Measurements from ENCODE around the gene DEFB132.

DNA sequence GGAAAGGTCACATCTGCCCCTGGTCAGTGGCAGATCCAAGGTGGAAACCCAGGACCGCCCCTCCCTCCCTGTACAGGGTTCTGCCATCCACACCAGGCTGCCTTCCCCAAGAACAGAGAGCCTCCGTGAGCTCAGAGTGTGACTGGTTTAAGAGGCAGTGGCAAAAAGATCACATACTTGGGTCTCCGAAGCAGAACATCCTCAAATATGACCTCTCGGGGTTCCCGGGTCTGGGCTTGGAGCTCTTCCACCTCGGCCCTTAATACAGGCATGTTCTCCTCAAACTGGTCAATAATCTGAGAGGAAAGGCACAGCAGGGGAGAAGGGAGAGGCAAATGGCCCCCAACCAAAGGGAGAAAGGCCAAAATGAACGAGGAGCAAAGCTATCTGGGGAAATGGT, 18.3 kb downstream of the DEFB132 start:
- TF ChIP-seq SP1 (IDR thresholded peaks at IDR 0.05): no peak
- TF ChIP-seq, protein P1, sequence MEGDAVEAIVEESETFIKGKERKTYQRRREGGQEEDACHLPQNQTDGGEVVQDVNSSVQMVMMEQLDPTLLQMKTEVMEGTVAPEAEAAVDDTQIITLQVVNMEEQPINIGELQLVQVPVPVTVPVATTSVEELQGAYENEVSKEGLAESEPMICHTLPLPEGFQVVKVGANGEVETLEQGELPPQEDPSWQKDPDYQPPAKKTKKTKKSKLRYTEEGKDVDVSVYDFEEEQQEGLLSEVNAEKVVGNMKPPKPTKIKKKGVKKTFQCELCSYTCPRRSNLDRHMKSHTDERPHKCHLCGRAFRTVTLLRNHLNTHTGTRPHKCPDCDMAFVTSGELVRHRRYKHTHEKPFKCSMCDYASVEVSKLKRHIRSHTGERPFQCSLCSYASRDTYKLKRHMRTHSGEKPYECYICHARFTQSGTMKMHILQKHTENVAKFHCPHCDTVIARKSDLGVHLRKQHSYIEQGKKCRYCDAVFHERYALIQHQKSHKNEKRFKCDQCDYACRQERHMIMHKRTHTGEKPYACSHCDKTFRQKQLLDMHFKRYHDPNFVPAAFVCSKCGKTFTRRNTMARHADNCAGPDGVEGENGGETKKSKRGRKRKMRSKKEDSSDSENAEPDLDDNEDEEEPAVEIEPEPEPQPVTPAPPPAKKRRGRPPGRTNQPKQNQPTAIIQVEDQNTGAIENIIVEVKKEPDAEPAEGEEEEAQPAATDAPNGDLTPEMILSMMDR (IDR thresholded peaks at IDR 0.05; ENCODE audit: low read depth, low read length, missing input control): no peak
